Calu3 (cell line): ENCODE results near the gene DYRK3. TPM values are rescaled to one million over a fixed set of nuclear protein-coding genes. Genes with fewer than 3 reads are reported as not detected.
A peak's percentile ranks its signal among the peaks of the same experiment; 100 is the strongest.

ENCODE experiments used
- BruUV-seq: library from RNA; stranded (reverse); fragments of 400-500 nt; replicated peaks from 2 replicates; lab custom pipeline; 2021; lab: Mats Ljungman, UMichigan
- CTCF ChIA-PET: fragments of 300-600 bp; sonication (Branson Sonifier 250); formaldehyde crosslinking; loops from one replicate; lab custom pipeline; 2022; ENCODE audit warnings: antibody characterized with exemption; lab: Charles Lee
- DNase-seq: peaks from one replicate; pipeline ENCODE4 v3.0.0; 2022
- H3K27ac Mint-ChIP-seq: one replicate; pipeline ENCODE4 v1.8.0; 2022; ENCODE audit warnings: mixed read lengths; ENCODE audit not compliant: unreplicated experiment
- H3K27me3 Mint-ChIP-seq: one replicate; pipeline ENCODE4 v1.8.0; 2022; ENCODE audit warnings: mixed read lengths; ENCODE audit not compliant: unreplicated experiment
- H3K36me3 Mint-ChIP-seq: one replicate; pipeline ENCODE4 v1.8.0; 2022; ENCODE audit warnings: mild to moderate bottlenecking, moderate library complexity, mixed read lengths; ENCODE audit not compliant: insufficient read depth, unreplicated experiment
- H3K4me1 Mint-ChIP-seq: one replicate; pipeline ENCODE4 v1.8.0; 2022; ENCODE audit warnings: mild to moderate bottlenecking, low read depth, mixed read lengths; ENCODE audit not compliant: unreplicated experiment
- H3K4me3 Mint-ChIP-seq: one replicate; pipeline ENCODE4 v1.8.0; 2022; ENCODE audit warnings: mild to moderate bottlenecking, low read depth, moderate library complexity, mixed read lengths; ENCODE audit not compliant: unreplicated experiment
- H3K9me3 Mint-ChIP-seq: one replicate; pipeline ENCODE4 v1.8.0; 2022; ENCODE audit warnings: low read depth, mixed read lengths; ENCODE audit not compliant: unreplicated experiment
- CTCF ChIP-seq: fragments of 200-600 bp; IDR thresholded peaks from one replicate; pipeline ENCODE4 v1.8.0; 2022; ENCODE audit warnings: antibody characterized with exemption; ENCODE audit not compliant: unreplicated experiment
- intact Hi-C: fragments of 100-400 bp; cut with micrococcal nuclease; formaldehyde crosslinking; loops from one replicate; pipeline ENCODE4 v1.10.0; 2022; ENCODE audit not compliant: unreplicated experiment
- total RNA-seq: library from RNA; stranded (reverse); gene quantifications from 2 replicates; pipeline ENCODE4 v1.2.3, GENCODE V29; 2022

DYRK3 gene
- total RNA-seq, 1 experiment from 2014 or later = 7.6 TPM

DNA sequence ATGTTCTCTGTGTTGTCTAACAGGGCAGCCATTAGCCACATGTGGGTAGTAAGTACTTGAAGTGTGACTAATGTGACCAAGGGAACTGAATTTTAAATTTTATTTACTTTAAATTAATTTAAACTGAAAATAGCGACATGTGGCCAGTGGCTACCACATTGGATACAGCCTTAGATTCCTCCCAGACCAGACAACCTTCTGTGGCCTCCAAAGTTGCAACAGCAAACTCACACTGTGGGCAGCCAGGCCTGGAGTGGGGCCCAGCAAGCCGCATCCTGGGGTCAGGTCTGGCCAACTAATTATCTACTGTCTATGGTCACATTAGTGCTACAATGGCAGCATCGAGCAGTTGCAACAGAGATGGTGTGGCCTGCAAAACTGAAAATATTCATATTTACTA is 34.8 kb upstream of the DYRK3 start:
- BruUV-seq = no TSS peak
- no peak overlapping the region for H3K4me3 Mint-ChIP-seq
- no peaks in the 10 kb centered on the region for H3K27me3 Mint-ChIP-seq
- H3K9me3 Mint-ChIP-seq = no peaks in the 10 kb centered on the region
- H3K27ac Mint-ChIP-seq = no peak overlapping the region
- no peak for TF ChIP-seq CTCF
- H3K4me1 Mint-ChIP-seq = no peaks in the 10 kb centered on the region
- no peak for DNase-seq
- intact Hi-C loops = no loop called here
- H3K36me3 Mint-ChIP-seq = peaks cover 22% of the 10 kb centered on the region
- CTCF ChIA-PET = interaction anchor here (0.6 kb wide), 1 partner anchor 118 kb away, joined by 3 read pairs; no protein-coding TSS in a partner anchor

- CTCF ChIA-PET = no interaction called here
- no peak for TF ChIP-seq CTCF
- no peaks in the 10 kb centered on the region for H3K9me3 Mint-ChIP-seq
- H3K36me3 Mint-ChIP-seq = peaks cover 25% of the 10 kb centered on the region
- H3K27me3 Mint-ChIP-seq = no peaks in the 10 kb centered on the region
- no peak overlapping the region for H3K4me3 Mint-ChIP-seq
- no TSS peak for BruUV-seq
- no peak overlapping the region for H3K27ac Mint-ChIP-seq
- intact Hi-C loops = no loop called here
- DNase-seq = no peak
- H3K4me1 Mint-ChIP-seq = no peaks in the 10 kb centered on the region
Measured at GRCh38 chr1:206604861-206605260, 30.5 kb upstream of the DYRK3 start.

DNA sequence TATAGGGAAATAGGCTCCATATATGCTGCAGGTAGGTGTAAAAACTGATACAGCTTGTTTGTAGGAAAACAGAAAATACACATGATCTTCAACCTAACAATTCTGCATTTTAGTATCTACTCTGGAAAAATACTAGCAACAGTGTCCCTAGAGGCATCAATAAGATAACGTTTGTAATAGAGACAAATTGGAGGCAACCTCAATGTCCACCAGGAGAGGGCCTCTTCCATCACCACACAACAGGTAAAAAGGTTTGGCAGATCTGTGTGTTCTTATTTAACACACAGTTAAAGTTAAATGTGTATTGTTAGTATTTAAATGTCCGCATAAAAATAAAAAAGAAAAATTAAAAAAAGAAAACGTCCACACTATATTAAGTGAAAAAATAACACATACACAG is 28.5 kb upstream of the DYRK3 start:
- Mint-ChIP-seq H3K27ac (no peak overlapping the region), H3K36me3 (peaks cover 29% of the 10 kb centered on the region), H3K27me3 (no peaks in the 10 kb centered on the region), H3K4me3 (no peak overlapping the region), H3K4me1 (peaks cover 14% of the 10 kb centered on the region), H3K9me3 (no peaks in the 10 kb centered on the region)
- BruUV-seq = no TSS peak
- peak; percentile 46 for DNase-seq
- TF ChIP-seq CTCF = peak; percentile 34
- intact Hi-C loops = no loop called here
- CTCF ChIA-PET = interaction anchor here (1.1 kb wide), 1 partner anchor 42 kb away, joined by 3 read pairs; no protein-coding TSS in a partner anchor

GRCh38 chr1:206608108-206608698 is 27.1 kb upstream of the DYRK3 start:
- DNase-seq = peak; percentile 77
- Mint-ChIP-seq H3K27ac (no peak overlapping the region), H3K27me3 (no peaks in the 10 kb centered on the region), H3K36me3 (peaks cover 35% of the 10 kb centered on the region), H3K4me3 (no peak overlapping the region), H3K4me1 (peaks cover 18% of the 10 kb centered on the region), H3K9me3 (no peaks in the 10 kb centered on the region)
- BruUV-seq = no TSS peak
- intact Hi-C loops = loop anchor here (1.0 kb wide), 1 partner anchor 56 kb away; no protein-coding TSS in a partner anchor
- peak; percentile 83 for TF ChIP-seq CTCF
- CTCF ChIA-PET = interaction anchor here (0.6 kb wide), 1 partner anchor 96 kb away, joined by 3 read pairs; no protein-coding TSS in a partner anchor
